K562 (cell line): Measurements from ENCODE around the gene POR. TPM values are rescaled to one million over a fixed set of nuclear protein-coding genes. Genes with fewer than 3 reads are reported as not detected.

Experiments used
- ETV1 ChIP-seq: fragments of 450-650 bp; conservative IDR thresholded peaks from 2 replicates; pipeline ENCODE4 v1.6.1; 2016; ENCODE audit warnings: missing genetic modification characterization, control low read depth, low read depth, missing compliant biosample characterization
- HDAC3 ChIP-seq: fragments of 450-650 bp; IDR thresholded peaks from 2 replicates; pipeline ENCODE4 v1.6.1; 2018; ENCODE audit warnings: borderline replicate concordance, mild to moderate bottlenecking, moderate library complexity; ENCODE audit not compliant: partially characterized antibody
- IRF1 ChIP-seq: sonication (generic); formaldehyde crosslinking; IDR thresholded peaks from 2 replicates; pipeline ENCODE4 v1.8.0; 2022; ENCODE audit warnings: missing genetic modification reagents, mild to moderate bottlenecking, borderline replicate concordance
- KHSRP ChIP-seq: fragments of 450-650 bp; IDR thresholded peaks from 2 replicates; pipeline ENCODE4 v1.6.1; 2017
- MIER1 ChIP-seq: fragments of 450-650 bp; IDR thresholded peaks from 2 replicates; pipeline ENCODE4 v1.6.1; 2016; ENCODE audit warnings: antibody characterized with exemption, mild to moderate bottlenecking, low read depth
- MTA1 ChIP-seq: fragments of 450-650 bp; IDR thresholded peaks from 2 replicates; pipeline ENCODE4 v1.6.1; 2017; ENCODE audit warnings: borderline replicate concordance
- SAP30 ChIP-seq: fragments of 200-600 bp; sonication (generic); IDR thresholded peaks from 2 replicates; pipeline ENCODE4 v1.6.1; 2012; ENCODE audit warnings: borderline replicate concordance, low read depth, mild to moderate bottlenecking, moderate library complexity, low read length, control low read depth, inconsistent platforms; ENCODE audit not compliant: insufficient read depth, poor library complexity, severe bottlenecking
- SMARCB1 ChIP-seq: IDR thresholded peaks from 2 replicates; pipeline ENCODE4 v1.6.1; 2011; ENCODE audit warnings: improper control_type of control experiment, low read depth; ENCODE audit not compliant: insufficient read length
- XRCC4 ChIP-seq: IDR thresholded peaks from one replicate; pipeline ENCODE4 v1.6.1; 2011; ENCODE audit not compliant: insufficient read depth, insufficient read length; ENCODE audit errors: extremely low read depth
- ZBTB7A ChIP-seq: IDR thresholded peaks from 2 replicates; pipeline ENCODE4 v1.6.1; 2011; ENCODE audit warnings: low read depth, mild to moderate bottlenecking, low read length, moderate library complexity, borderline replicate concordance; ENCODE audit not compliant: control insufficient read depth
- ZBTB9 ChIP-seq: fragments of 450-650 bp; formaldehyde crosslinking; IDR thresholded peaks from 2 replicates; pipeline ENCODE4 v1.4.0; 2020; ENCODE audit warnings: mild to moderate bottlenecking, moderate library complexity
- ZNF263 ChIP-seq: sonication (generic); formaldehyde crosslinking; IDR thresholded peaks from 2 replicates; pipeline ENCODE4 v1.8.0; 2022; ENCODE audit warnings: mild to moderate bottlenecking, missing genetic modification reagents, borderline replicate concordance
- polyA plus RNA-seq, 8 experiments: library from polyadenylated mRNA; depleted of rRNA in 4 of 8; stranded (reverse) in 5 of 8; unstranded in 3 of 8; fragments of >200 nt; fragmentation: Nextera tagmentation in 2 of 8; fragmentation: Illumina TruSeq in 1 of 8; extraction: Ambion mirVana in 2 of 8; extraction: Trizol in 1 of 8; gene quantifications; 2 replicates each; pipeline versions ENCODE4 v1.2.1 to v1.2.3, GENCODE V29; 2011 to 2014; ENCODE audit warnings: inconsistent platforms in 1 of 8, missing spikeins in 1 of 8
- total RNA-seq, 7 experiments: library from RNA; depleted of rRNA in 6 of 7; stranded (reverse); fragments of >200 nt in 6 of 7; fragmentation: Illumina TruSeq in 2 of 7; extraction: Trizol in 2 of 7; gene quantifications; 2 replicates each; pipeline versions ENCODE4 v1.2.1 to v1.2.3, GENCODE V29; 2011 to 2021; ENCODE audit warnings: low replicate concordance in 1 of 7
- TF ChIP-seq, protein P1 (sequence below): fragments of 250-450 bp; sonication (Bioruptor Pico); IDR thresholded peaks from 2 replicates; pipeline ENCODE4 v1.5.0; 2020; ENCODE audit warnings: mild to moderate bottlenecking, borderline replicate concordance
- TF ChIP-seq, protein P2 (sequence below): fragments of 250-450 bp; sonication (Bioruptor Pico); IDR thresholded peaks from 2 replicates; pipeline ENCODE4 v1.8.0; 2022; ENCODE audit warnings: inconsistent platforms

Gene POR
- total and polyA plus RNA-seq, 9 of the 15 experiments (the other 6 are each of a cell fraction or from before 2014, with no cell fraction given) = 4.7 to 142 (median 40.8) TPM

GRCh38 chr7:75914655-75915415, at the start of gene POR (continued):
- TF ChIP-seq, protein P1, sequence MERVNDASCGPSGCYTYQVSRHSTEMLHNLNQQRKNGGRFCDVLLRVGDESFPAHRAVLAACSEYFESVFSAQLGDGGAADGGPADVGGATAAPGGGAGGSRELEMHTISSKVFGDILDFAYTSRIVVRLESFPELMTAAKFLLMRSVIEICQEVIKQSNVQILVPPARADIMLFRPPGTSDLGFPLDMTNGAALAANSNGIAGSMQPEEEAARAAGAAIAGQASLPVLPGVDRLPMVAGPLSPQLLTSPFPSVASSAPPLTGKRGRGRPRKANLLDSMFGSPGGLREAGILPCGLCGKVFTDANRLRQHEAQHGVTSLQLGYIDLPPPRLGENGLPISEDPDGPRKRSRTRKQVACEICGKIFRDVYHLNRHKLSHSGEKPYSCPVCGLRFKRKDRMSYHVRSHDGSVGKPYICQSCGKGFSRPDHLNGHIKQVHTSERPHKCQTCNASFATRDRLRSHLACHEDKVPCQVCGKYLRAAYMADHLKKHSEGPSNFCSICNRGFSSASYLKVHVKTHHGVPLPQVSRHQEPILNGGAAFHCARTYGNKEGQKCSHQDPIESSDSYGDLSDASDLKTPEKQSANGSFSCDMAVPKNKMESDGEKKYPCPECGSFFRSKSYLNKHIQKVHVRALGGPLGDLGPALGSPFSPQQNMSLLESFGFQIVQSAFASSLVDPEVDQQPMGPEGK (CRISPR knock-in tag) = no peak
- TF ChIP-seq ZBTB9 (peak; percentile 85; the same call in 1 of the 2 replicates), MIER1 (no peak), SAP30 (peak; percentile 65), ETV1 (tag) (no peak), IRF1 (CRISPR knock-in tag) (no peak), KHSRP (no peak), HDAC3 (no peak), SMARCB1 (no peak), XRCC4 (no peak), MTA1 (no peak), ZNF263 (CRISPR knock-in tag) (no peak), ZBTB7A (peak; percentile 56; the same call in 1 of the 2 replicates)
- TF ChIP-seq, protein P2, sequence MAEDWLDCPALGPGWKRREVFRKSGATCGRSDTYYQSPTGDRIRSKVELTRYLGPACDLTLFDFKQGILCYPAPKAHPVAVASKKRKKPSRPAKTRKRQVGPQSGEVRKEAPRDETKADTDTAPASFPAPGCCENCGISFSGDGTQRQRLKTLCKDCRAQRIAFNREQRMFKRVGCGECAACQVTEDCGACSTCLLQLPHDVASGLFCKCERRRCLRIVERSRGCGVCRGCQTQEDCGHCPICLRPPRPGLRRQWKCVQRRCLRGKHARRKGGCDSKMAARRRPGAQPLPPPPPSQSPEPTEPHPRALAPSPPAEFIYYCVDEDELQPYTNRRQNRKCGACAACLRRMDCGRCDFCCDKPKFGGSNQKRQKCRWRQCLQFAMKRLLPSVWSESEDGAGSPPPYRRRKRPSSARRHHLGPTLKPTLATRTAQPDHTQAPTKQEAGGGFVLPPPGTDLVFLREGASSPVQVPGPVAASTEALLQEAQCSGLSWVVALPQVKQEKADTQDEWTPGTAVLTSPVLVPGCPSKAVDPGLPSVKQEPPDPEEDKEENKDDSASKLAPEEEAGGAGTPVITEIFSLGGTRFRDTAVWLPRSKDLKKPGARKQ (CRISPR knock-in tag) = no peak
